Ramos (cell line): ENCODE results near the gene SLC39A7.

Source experiments
- in situ Hi-C: fragments of 300-500 bp; cut with MboI; formaldehyde crosslinking; loops from one replicate; pipeline ENCODE4 v1.14.3; 2022; ENCODE audit warnings: low sequenced_read_pairs; ENCODE audit not compliant: unreplicated experiment

The SLC39A7 gene

GRCh38 chr6:33203443-33204164 is 2.9 kb downstream of the SLC39A7 start:
- in situ Hi-C loops = no loop called here

GRCh38 chr6:33204165-33204414 is 3.4 kb downstream of the SLC39A7 start:
- in situ Hi-C loops = no loop called here

- in situ Hi-C loops = no loop called here
Measured at GRCh38 chr6:33204415-33205190, 3.9 kb downstream of the SLC39A7 start, which contains the start of gene HSD17B8. Gene HSD17B8, plus strand, starts transcription at chr6:33204655. Its CDS starts 14 bp downstream, at chr6:33204669.

GRCh38 chr6:33205191-33206026 is 4.7 kb downstream of the SLC39A7 start:
- in situ Hi-C loops = no loop called here

GRCh38 chr6:33206027-33206863 is 5.6 kb downstream of the SLC39A7 start:
- in situ Hi-C loops = no loop called here

- in situ Hi-C loops = no loop called here
Measured at GRCh38 chr6:33206864-33207551, 6.3 kb downstream of the SLC39A7 start.

- in situ Hi-C loops = no loop called here
Measured at GRCh38 chr6:33207552-33208090, 7.0 kb downstream of the SLC39A7 start.

- in situ Hi-C loops = no loop called here
Measured at GRCh38 chr6:33208091-33208967, 7.7 kb downstream of the SLC39A7 start, which contains the start of gene RING1. Gene RING1, plus strand, starts transcription at chr6:33208500. Its CDS starts 323 bp downstream, at chr6:33208823.

GRCh38 chr6:33209856-33210255 is 9.2 kb downstream of the SLC39A7 start:
- in situ Hi-C loops = no loop called here

- in situ Hi-C loops = no loop called here
Measured at GRCh38 chr6:33211136-33211535, 10.5 kb downstream of the SLC39A7 start.

- in situ Hi-C loops = no loop called here
Measured at GRCh38 chr6:33211666-33212422, 11.2 kb downstream of the SLC39A7 start.

GRCh38 chr6:33212857-33213165 is 12.1 kb downstream of the SLC39A7 start:
- in situ Hi-C loops = no loop called here

GRCh38 chr6:33213166-33213988 is 12.7 kb downstream of the SLC39A7 start:
- in situ Hi-C loops = no loop called here

GRCh38 chr6:33213989-33214335 is 13.3 kb downstream of the SLC39A7 start:
- in situ Hi-C loops = no loop called here

- in situ Hi-C loops = no loop called here
Measured at GRCh38 chr6:33215271-33216116, 14.8 kb downstream of the SLC39A7 start.

- in situ Hi-C loops = no loop called here
Measured at GRCh38 chr6:33216117-33216649, 15.5 kb downstream of the SLC39A7 start.
